HUES6 (cell line): ENCODE results near the gene PSD.

Experiments used
- H3K27ac ChIP-seq: 2 replicates; pipeline ENCODE4 v1.7.0; 2013; ENCODE audit warnings: low read depth, mild to moderate bottlenecking, low read length, inconsistent platforms
- H3K27me3 ChIP-seq: 2 replicates; pipeline ENCODE4 v1.6.1; 2013; ENCODE audit warnings: low read length; ENCODE audit not compliant: control insufficient read depth, insufficient read depth
- H3K36me3 ChIP-seq: 2 replicates; pipeline ENCODE4 v1.6.1; 2013; ENCODE audit warnings: low read length; ENCODE audit not compliant: control insufficient read depth, insufficient read depth
- H3K4me1 ChIP-seq: 2 replicates; pipeline ENCODE4 v1.6.1; 2013; ENCODE audit warnings: low read length; ENCODE audit not compliant: control insufficient read depth, insufficient read depth
- H3K4me3 ChIP-seq: 2 replicates; pipeline ENCODE4 v1.5.1; 2013; ENCODE audit warnings: low read depth, low read length
- H3K9ac ChIP-seq: one replicate; pipeline ENCODE4 v1.6.1; 2013; ENCODE audit warnings: mild to moderate bottlenecking, low read length
- H3K9me3 ChIP-seq: 2 replicates; pipeline ENCODE4 v1.6.1; 2013; ENCODE audit warnings: low read depth, low read length; ENCODE audit not compliant: control insufficient read depth, insufficient read depth

Gene PSD

GRCh38 chr10:102381983-102382382, 36.6 kb downstream of the PSD start:
- Histone ChIP-seq H3K9me3 (no peaks in the 10 kb centered on the region), H3K27me3 (no peaks in the 10 kb centered on the region), H3K36me3 (peaks cover 40% of the 10 kb centered on the region), H3K9ac (no peak overlapping the region), H3K4me3 (no peak overlapping the region), H3K27ac (no peak overlapping the region), H3K4me1 (no peaks in the 10 kb centered on the region; the same call in 1 of the 2 replicates)

DNA sequence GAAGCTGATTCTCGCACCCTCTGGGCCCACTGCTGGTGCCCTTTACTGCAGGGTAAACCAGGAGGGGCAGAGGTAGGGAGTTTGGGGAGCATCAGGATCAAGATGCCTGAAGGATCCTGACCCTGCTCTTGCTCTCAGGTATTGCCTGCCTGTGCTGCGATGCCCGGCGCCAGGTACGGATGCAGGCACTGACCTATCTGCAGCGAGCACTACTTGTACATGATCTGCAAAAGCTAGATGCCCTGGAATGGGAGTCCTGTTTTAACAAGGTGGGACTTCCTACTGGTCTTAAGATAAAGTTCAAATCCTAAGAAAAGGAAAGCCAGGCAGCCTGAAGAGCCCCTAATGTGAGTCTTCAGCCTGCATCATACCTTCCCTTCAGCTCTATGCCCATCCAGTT, 39.2 kb downstream of the PSD start:
- Histone ChIP-seq H3K27ac (no peak overlapping the region), H3K9ac (no peak overlapping the region), H3K4me1 (no peaks in the 10 kb centered on the region)

GRCh38 chr10:102376901-102377300, 41.7 kb downstream of the PSD start:
- peaks cover 64% of the 10 kb centered on the region for H3K36me3 ChIP-seq
- H3K27ac ChIP-seq: no peak overlapping the region
- no peak overlapping the region for H3K9ac ChIP-seq
- no peaks in the 10 kb centered on the region for H3K9me3 ChIP-seq
- H3K4me3 ChIP-seq: no peak overlapping the region
- no peaks in the 10 kb centered on the region for H3K4me1 ChIP-seq
- H3K27me3 ChIP-seq: no peaks in the 10 kb centered on the region

More for the DNA sequence above, 39.2 kb downstream of the PSD start:
- Histone ChIP-seq H3K27me3 (no peaks in the 10 kb centered on the region), H3K9me3 (no peaks in the 10 kb centered on the region), H3K4me3 (no peak overlapping the region), H3K36me3 (peaks cover 59% of the 10 kb centered on the region)

GRCh38 chr10:102375867-102376266, 42.7 kb downstream of the PSD start:
- Histone ChIP-seq H3K27me3 (no peaks in the 10 kb centered on the region), H3K9ac (no peak overlapping the region), H3K36me3 (peaks cover 64% of the 10 kb centered on the region), H3K9me3 (no peaks in the 10 kb centered on the region), H3K27ac (no peak overlapping the region), H3K4me1 (no peaks in the 10 kb centered on the region), H3K4me3 (no peak overlapping the region)

GRCh38 chr10:102375250-102375649, 43.3 kb downstream of the PSD start:
- Histone ChIP-seq H3K27me3 (no peaks in the 10 kb centered on the region), H3K4me1 (no peaks in the 10 kb centered on the region), H3K27ac (no peak overlapping the region), H3K4me3 (no peak overlapping the region), H3K36me3 (peaks cover 66% of the 10 kb centered on the region), H3K9ac (no peak overlapping the region), H3K9me3 (no peaks in the 10 kb centered on the region)

DNA sequence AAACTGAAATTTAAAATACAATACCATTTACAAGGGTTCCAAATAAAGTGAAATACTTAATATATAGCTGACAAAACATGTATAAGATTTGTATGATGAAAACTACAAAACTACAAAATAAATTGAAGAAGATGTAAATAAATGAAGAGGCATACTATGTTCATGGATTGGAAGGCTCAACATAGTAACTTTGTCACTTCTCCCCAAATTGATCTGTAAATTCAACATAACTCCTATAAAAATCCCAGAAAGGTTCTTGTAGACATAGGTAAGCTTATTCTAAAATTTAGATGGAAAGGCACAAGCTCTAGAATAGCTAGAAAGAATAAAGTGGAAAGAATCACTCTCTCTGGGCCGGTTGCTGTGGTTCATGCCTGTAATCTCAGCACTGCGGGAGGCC, 47.3 kb downstream of the PSD start:
- no peak overlapping the region for H3K4me3 ChIP-seq
- peaks cover 80% of the 10 kb centered on the region for H3K36me3 ChIP-seq
- no peak overlapping the region for H3K27ac ChIP-seq
- no peaks in the 10 kb centered on the region for H3K9me3 ChIP-seq
- no peak overlapping the region for H3K9ac ChIP-seq
- no peaks in the 10 kb centered on the region for H3K27me3 ChIP-seq
- H3K4me1 ChIP-seq: peaks cover 5% of the 10 kb centered on the region; the same call in 1 of the 2 replicates

DNA sequence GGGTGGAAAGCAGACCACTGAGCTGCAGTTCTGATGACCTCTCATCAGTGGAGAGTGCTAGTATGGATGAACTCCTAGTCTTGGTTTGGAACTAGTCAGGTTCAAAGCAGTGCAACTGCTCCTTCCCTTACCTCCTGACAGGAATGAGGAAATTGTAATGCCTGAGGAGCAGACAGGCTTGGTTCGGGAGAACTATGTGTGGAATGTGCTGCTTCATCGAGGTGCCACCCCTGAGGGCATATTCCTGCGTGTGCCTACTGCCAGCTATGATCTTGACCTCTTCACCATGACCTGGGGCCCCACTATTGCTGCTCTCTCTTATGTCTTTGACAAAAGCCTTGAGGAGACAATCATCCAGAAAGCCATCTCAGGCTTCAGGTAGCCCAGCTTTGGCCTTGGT, 50.5 kb downstream of the PSD start:
- Histone ChIP-seq H3K36me3 (peaks cover 82% of the 10 kb centered on the region), H3K4me1 (peaks cover 5% of the 10 kb centered on the region; the same call in 1 of the 2 replicates), H3K4me3 (no peak overlapping the region), H3K9me3 (no peaks in the 10 kb centered on the region), H3K9ac (no peak overlapping the region), H3K27ac (no peak overlapping the region; the same call in 1 of the 2 replicates), H3K27me3 (no peaks in the 10 kb centered on the region)

DNA sequence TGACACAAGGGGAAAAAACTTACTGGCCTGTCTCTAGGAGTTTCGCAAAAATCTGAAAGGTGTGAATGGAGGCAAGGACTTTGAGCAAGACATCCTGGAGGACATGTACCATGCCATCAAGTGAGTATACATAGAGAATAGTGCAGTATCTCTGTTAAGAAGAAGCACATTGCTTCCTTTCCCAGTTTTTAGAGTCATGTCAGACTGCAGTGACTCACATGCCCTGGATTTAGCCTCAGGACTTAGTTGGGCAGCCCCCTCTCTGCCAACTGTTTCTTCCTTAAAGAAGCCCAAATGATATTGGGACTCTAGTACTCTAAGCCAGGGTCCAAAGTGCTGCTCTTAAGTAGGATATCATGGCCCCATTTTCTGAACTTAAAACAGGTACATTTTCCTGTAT, 51.1 kb downstream of the PSD start:
- Histone ChIP-seq H3K27me3 (no peaks in the 10 kb centered on the region), H3K36me3 (peaks cover 85% of the 10 kb centered on the region), H3K4me1 (peaks cover 5% of the 10 kb centered on the region; the same call in 1 of the 2 replicates), H3K9ac (no peak overlapping the region), H3K4me3 (no peak overlapping the region), H3K9me3 (no peaks in the 10 kb centered on the region), H3K27ac (no peak overlapping the region)

GRCh38 chr10:102358712-102359382, 59.7 kb downstream of the PSD start:
- H3K36me3 ChIP-seq: peaks cover 69% of the 10 kb centered on the region
- H3K27ac ChIP-seq: no peak overlapping the region
- H3K9ac ChIP-seq: no peak overlapping the region
- no peaks in the 10 kb centered on the region for H3K4me1 ChIP-seq
- no peaks in the 10 kb centered on the region for H3K27me3 ChIP-seq
- no peak overlapping the region for H3K4me3 ChIP-seq
- H3K9me3 ChIP-seq: no peaks in the 10 kb centered on the region

- Histone ChIP-seq H3K4me1 (no peaks in the 10 kb centered on the region), H3K4me3 (no peak overlapping the region), H3K36me3 (peaks cover 49% of the 10 kb centered on the region), H3K27me3 (no peaks in the 10 kb centered on the region), H3K9ac (no peak overlapping the region), H3K9me3 (no peaks in the 10 kb centered on the region), H3K27ac (no peak overlapping the region)
These were observed 64.1 kb downstream of the PSD start for GRCh38 chr10:102354451-102354850.
